IPS DF 6.9 (cell line): Measurements from ENCODE around the gene LRRTM3.

Experiments used
- DNase-seq: peaks from one replicate; pipeline ENCODE4 v3.0.0-alpha.2; 2013; ENCODE audit warnings: low read depth, low spot score
- H3K27ac ChIP-seq: one replicate; pipeline ENCODE4 v1.5.1; 2013; ENCODE audit warnings: low read length, control low read depth
- H3K27me3 ChIP-seq: 2 replicates; pipeline ENCODE4 v1.6.1; 2013; ENCODE audit warnings: mild to moderate bottlenecking, low read length; ENCODE audit not compliant: control insufficient read depth, insufficient read depth
- H3K36me3 ChIP-seq: 2 replicates; pipeline ENCODE4 v1.6.1; 2013; ENCODE audit warnings: low read length; ENCODE audit not compliant: control insufficient read depth, insufficient read depth
- H3K4me1 ChIP-seq: 2 replicates; pipeline ENCODE4 v1.6.1; 2013; ENCODE audit warnings: low read length; ENCODE audit not compliant: control insufficient read depth, insufficient read depth
- H3K4me3 ChIP-seq: 2 replicates; pipeline ENCODE4 v1.5.1; 2013; ENCODE audit warnings: mild to moderate bottlenecking, low read length
- H3K9me3 ChIP-seq: 2 replicates; pipeline ENCODE4 v1.6.1; 2013; ENCODE audit warnings: low read length, inconsistent platforms; ENCODE audit not compliant: control insufficient read depth, insufficient read depth
- WGBS: extraction: QIAGEN DNeasy Blood & Tissue Kit; methylation state at CpG from one replicate; pipeline ENCODE4 v1.1.7; 2013; ENCODE audit warnings: mixed read lengths, missing lambda C conversion rate; ENCODE audit not compliant: insufficient read length, insufficient coverage; 5-methylcytosine and 5-hydroxymethylcytosine counted together

Gene LRRTM3

GRCh38 chr10:66982053-66982420 is 56.2 kb downstream of the LRRTM3 start:
- no peaks in the 10 kb centered on the region for H3K36me3 ChIP-seq
- H3K27me3 ChIP-seq, result no peaks in the 10 kb centered on the region
- H3K4me3 ChIP-seq, result no peak overlapping the region
- no peak for DNase-seq
- H3K27ac ChIP-seq, result no peak overlapping the region
- H3K4me1 ChIP-seq, result no peaks in the 10 kb centered on the region
- no peaks in the 10 kb centered on the region for H3K9me3 ChIP-seq
- WGBS, result no CpG with 5 or more reads among the region's 1 CpG

- H3K27me3 ChIP-seq, result no peaks in the 10 kb centered on the region
- no peaks in the 10 kb centered on the region for H3K9me3 ChIP-seq
- no peak overlapping the region for H3K27ac ChIP-seq
- no peak for DNase-seq
- H3K4me3 ChIP-seq, result no peak overlapping the region
- no CpG with 5 or more reads among the region's 6 CpGs for WGBS
- H3K4me1 ChIP-seq, result no peaks in the 10 kb centered on the region
- H3K36me3 ChIP-seq, result no peaks in the 10 kb centered on the region
Observed at GRCh38 chr10:66982792-66983474, 57.1 kb downstream of the LRRTM3 start.

- Histone ChIP-seq H3K9me3 (no peaks in the 10 kb centered on the region), H3K27me3 (no peaks in the 10 kb centered on the region), H3K4me1 (no peaks in the 10 kb centered on the region), H3K36me3 (no peaks in the 10 kb centered on the region), H3K4me3 (no peak overlapping the region), H3K27ac (no peak overlapping the region)
- DNase-seq, result no peak
Observed at GRCh38 chr10:66983475-66983818, 57.6 kb downstream of the LRRTM3 start.

DNA sequence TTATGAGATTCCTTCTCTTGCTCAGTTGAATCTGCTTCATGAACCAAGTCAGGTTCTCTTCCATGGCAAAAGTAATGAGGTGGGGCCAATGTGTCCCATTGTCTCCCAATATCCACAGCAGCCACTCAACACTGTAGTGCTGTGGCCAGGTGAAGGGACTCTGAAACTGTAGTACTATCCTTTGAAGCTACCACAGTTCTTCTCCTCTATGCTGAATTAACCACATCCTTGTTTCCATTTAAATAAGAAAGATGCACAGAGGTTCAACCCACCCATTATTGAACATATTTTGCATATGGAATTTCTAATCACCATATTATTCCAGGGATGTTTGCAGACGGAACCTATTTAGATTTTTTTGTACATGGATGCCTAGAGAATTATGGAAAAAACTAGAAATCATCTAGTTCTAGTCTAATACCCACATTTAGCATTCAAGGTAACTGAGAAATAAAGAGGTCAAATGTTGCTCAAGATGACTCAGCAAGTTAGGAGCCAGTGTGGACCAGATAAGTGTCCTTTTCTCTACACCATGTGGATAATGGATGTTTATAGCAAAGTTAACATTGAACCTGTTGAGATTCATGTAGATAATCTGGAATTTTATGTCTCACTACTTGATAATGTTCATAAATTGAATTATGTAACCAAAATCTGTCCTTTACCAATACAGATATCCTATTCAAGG is 64.5 kb downstream of the LRRTM3 start:
- Histone ChIP-seq H3K27ac (no peak overlapping the region), H3K9me3 (no peaks in the 10 kb centered on the region), H3K4me1 (no peaks in the 10 kb centered on the region), H3K27me3 (no peaks in the 10 kb centered on the region), H3K4me3 (no peak overlapping the region), H3K36me3 (no peaks in the 10 kb centered on the region)
- WGBS, result no CpG with 5 or more reads among the region's 1 CpG
- no peak for DNase-seq

- H3K4me3 ChIP-seq, result no peak overlapping the region
- no peaks in the 10 kb centered on the region for H3K36me3 ChIP-seq
- no peaks in the 10 kb centered on the region for H3K9me3 ChIP-seq
- WGBS, result no CpG with 5 or more reads among the region's 1 CpG
- H3K4me1 ChIP-seq, result no peaks in the 10 kb centered on the region
- H3K27ac ChIP-seq, result no peak overlapping the region
- DNase-seq, result no peak
- no peaks in the 10 kb centered on the region for H3K27me3 ChIP-seq
Observed at GRCh38 chr10:66996996-66997395, 71.2 kb downstream of the LRRTM3 start.

- Histone ChIP-seq H3K9me3 (no peaks in the 10 kb centered on the region), H3K4me3 (no peak overlapping the region), H3K27me3 (no peaks in the 10 kb centered on the region), H3K4me1 (no peaks in the 10 kb centered on the region), H3K27ac (no peak overlapping the region), H3K36me3 (no peaks in the 10 kb centered on the region)
- DNase-seq, result no peak
- no CpG with 5 or more reads among the region's 3 CpGs for WGBS
Observed at GRCh38 chr10:66999762-67000545, 74.1 kb downstream of the LRRTM3 start.

DNA sequence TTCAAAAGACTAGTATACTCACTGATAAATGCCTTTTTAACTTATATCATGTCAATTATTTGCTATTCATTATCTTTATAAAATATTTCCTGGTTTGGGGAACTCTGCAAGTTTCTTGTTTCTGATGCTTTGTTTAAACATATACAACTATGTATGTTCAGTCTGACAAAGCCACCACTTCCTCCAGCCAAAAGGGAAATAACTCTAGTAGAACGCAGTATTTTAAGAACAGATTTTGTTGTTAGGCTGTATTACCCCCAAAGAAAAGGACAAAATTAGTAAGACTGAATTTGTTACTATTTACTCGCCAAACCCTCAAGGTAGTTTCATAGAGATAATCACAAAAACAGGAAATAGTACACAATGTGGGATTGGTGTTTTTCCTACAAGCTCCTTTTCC is 78.9 kb downstream of the LRRTM3 start:
- no peaks in the 10 kb centered on the region for H3K27me3 ChIP-seq
- no peaks in the 10 kb centered on the region for H3K9me3 ChIP-seq
- no peak for DNase-seq
- H3K4me1 ChIP-seq, result no peaks in the 10 kb centered on the region
- no CpG with 5 or more reads among the region's 2 CpGs for WGBS
- no peak overlapping the region for H3K27ac ChIP-seq
- H3K4me3 ChIP-seq, result no peak overlapping the region
- no peaks in the 10 kb centered on the region for H3K36me3 ChIP-seq

- WGBS, result no CpG with 5 or more reads among the region's 1 CpG
- no peaks in the 10 kb centered on the region for H3K9me3 ChIP-seq
- no peaks in the 10 kb centered on the region for H3K4me1 ChIP-seq
- H3K36me3 ChIP-seq, result no peaks in the 10 kb centered on the region
- DNase-seq, result no peak
- no peak overlapping the region for H3K4me3 ChIP-seq
- no peak overlapping the region for H3K27ac ChIP-seq
- no peaks in the 10 kb centered on the region for H3K27me3 ChIP-seq
Observed at GRCh38 chr10:67005981-67006380, 80.1 kb downstream of the LRRTM3 start.

- H3K36me3 ChIP-seq, result no peaks in the 10 kb centered on the region
- H3K4me1 ChIP-seq, result no peaks in the 10 kb centered on the region
- H3K4me3 ChIP-seq, result no peak overlapping the region
- no peaks in the 10 kb centered on the region for H3K9me3 ChIP-seq
- H3K27ac ChIP-seq, result no peak overlapping the region
- no peak for DNase-seq
- H3K27me3 ChIP-seq, result no peaks in the 10 kb centered on the region
- no CpG with 5 or more reads among the region's 1 CpG for WGBS
Observed at GRCh38 chr10:67011480-67011879, 85.6 kb downstream of the LRRTM3 start.

GRCh38 chr10:67011981-67012380 is 86.1 kb downstream of the LRRTM3 start:
- Histone ChIP-seq H3K36me3 (no peaks in the 10 kb centered on the region), H3K4me3 (no peak overlapping the region), H3K27ac (no peak overlapping the region), H3K27me3 (no peaks in the 10 kb centered on the region), H3K4me1 (no peaks in the 10 kb centered on the region), H3K9me3 (no peaks in the 10 kb centered on the region)
- DNase-seq, result no peak
- no CpG with 5 or more reads among the region's 3 CpGs for WGBS
